Sigmoid colon (tissue), 4 donors: Measurements from ENCODE around the gene FAU.

Experiments
- CTCF ChIP-seq, 4 experiments: fragments of 450-650 bp in 3 of 4; fragments of 200-600 bp in 1 of 4; IDR thresholded peaks; one replicate each; pipeline ENCODE4 v1.5.1; 2016 to 2019; ENCODE audit warnings: antibody characterized with exemption in 4 of 4, mild to moderate bottlenecking in 3 of 4, moderate library complexity in 2 of 4
- POLR2A ChIP-seq, 2 donors: fragments of 450-650 bp; IDR thresholded peaks; one replicate each; pipeline ENCODE4 v1.6.1; 2016; ENCODE audit warnings: antibody characterized with exemption in 2 of 2, mild to moderate bottlenecking in 2 of 2, moderate library complexity in 2 of 2
- POLR2AphosphoS5 ChIP-seq, 4 donors: sonication (generic); formaldehyde crosslinking; IDR thresholded peaks; one replicate each; pipeline ENCODE4 v1.6.1; 2017; ENCODE audit warnings: antibody characterized with exemption in 4 of 4

GRCh38 chr11:65104628-65105027, 17.3 kb downstream of the FAU start:
- TF ChIP-seq CTCF (IDR thresholded peaks at IDR 0.05) (no peak), POLR2AphosphoS5 (IDR thresholded peaks at IDR 0.05) (no peak), POLR2A (IDR thresholded peaks at IDR 0.05) (no peak)
